NCI-H748 (cell line): ENCODE data around the gene M1AP.
"Not testable (repeated sequence)": the region's sequence is repeated elsewhere in the genome, so short reads cannot be mapped to it uniquely, and the experiment has no call there.

Experiments used
- DNase-seq: peaks from one replicate; lab custom pipeline; 2025; ENCODE audit not compliant: unreplicated experiment; lab: John Stamatoyannopoulos, UW

The M1AP gene

DNA sequence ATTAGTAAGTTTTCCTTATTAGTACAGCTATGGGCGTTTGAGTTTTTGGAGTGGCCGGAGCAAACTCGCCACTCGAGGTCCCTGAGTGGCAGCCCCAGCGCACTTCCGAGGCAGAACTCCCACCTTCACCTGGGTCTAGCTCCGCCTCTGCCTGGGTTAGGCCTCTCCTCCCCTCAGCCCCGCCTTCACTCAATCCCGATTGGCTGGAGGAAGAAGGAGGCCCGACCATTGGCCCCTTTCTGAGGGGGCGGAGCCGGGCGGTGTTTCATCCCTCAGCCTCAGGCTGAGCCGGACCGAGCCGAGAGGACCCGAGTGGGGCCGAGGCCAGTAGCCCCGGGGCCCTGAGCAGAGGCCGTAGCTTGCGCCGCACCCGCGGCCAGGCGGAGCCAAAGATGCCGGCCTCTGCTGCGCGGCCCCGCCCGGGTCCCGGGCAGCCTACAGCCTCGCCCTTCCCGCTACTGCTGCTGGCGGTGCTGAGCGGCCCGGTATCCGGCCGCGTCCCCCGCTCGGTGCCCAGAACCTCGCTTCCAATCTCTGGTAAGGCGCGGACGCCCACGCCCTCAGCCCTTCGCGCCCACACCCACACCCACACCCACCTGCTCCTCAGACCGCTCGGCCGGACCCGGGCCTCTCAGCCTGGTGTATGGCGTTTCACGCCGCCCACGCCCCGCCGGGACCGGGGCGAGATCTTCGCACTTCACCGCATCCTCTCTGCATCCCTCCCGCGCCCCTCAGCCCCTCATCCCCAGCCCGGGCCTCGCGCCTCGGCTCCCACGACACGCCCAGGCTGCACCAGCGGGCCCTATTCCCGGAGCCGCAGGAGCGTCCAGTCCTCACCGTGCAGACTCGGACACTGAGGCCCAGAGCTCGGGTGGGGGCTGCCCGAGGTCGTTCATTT, 6.1 kb upstream of the M1AP start, which contains the start of gene SEMA4F:
SEMA4F (plus strand) TSS at position 263 of the 898 bp plus-strand sequence; CDS start at position 393, 130 bp downstream.
- peak; percentile 97 for DNase-seq

DNA sequence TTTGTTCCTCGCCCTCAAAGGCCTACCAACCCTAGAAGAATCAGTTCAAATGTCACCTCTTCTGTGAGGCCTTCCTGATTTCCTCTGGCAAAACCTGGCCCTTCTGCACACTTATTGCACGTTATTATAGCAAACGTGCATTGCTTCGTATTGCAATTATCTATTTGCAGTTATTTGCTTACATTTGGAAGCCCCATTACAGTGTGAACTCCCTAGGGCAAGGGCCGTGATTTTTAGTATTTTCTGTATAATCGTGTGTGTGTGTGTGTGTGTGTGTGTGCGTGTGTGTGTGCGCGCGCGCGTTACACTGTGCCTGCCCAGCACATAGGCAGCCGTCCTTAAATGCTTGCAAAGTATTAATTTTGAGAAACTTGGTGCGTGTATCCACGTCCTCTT, 5.5 kb upstream of the M1AP start:
- DNase-seq, result no peak

DNA sequence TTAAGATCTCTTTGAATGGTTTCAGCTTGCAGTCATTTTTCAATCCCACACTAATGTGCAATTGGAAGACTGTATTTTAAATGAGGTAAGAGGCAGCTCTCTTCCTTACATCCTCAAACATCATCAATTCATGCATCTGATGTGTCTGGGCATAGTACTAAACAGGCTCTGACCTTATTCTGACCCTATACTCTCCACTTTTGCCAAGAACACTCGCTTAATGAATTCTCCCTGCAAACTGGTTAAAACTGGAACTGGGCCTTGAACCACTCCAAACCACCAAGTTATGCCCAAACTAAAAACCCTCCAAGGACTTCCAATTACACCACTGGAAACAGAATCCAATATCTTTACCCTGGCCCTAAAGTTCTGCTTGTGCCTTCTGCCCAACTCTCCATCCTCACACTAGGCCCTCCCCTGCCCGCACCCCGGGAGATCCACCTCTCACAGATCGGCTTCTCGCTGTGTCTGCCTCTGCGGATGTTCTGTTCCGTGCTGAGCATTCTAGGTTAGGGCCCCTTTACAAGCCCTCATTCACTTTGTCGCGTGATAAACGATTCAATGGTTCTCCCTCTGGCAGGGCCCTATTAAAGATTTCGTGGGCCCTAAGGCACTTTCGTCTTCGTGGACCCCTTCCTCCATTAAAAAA, 1.2 kb downstream of the M1AP start:
- no peak for DNase-seq

DNA sequence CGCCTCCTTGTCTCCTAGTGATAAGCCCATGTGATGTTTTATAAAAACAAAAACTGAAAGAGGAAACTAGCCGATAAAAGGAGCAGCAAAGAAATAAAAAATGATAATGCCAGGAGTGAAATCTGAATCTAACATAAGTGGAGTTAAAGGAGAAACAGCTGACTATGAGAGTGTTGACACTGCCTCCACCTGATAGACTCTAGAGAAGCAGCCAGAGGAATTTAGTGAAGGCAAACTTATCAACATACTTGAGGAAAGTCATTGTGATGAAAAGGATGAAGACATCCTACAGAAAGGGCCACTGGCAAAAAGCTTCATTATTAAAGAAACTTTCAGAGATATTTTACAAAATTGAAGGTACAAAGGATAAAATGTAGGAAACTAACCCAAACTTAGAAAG, 1.9 kb downstream of the M1AP start:
- DNase-seq, result no peak

DNA sequence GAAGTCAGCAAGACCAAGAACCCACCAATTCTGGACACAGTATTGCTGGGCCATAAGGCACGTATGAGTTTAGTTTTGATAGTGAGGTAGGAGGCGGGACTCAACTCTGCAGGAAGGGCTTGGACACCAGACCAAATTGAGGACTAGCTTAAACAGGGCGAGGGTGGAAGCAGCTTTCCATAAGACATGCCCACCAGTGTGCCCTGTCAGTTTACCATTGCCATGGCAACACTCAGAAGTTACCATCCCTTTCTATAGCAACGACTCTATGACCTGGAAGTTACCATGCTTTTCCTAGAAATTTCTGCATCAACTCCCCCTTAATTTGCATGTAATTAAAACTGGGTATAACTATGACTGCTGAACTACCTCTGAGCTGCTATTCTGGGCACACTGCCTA, 2.8 kb downstream of the M1AP start:
- DNase-seq, result no peak

DNA sequence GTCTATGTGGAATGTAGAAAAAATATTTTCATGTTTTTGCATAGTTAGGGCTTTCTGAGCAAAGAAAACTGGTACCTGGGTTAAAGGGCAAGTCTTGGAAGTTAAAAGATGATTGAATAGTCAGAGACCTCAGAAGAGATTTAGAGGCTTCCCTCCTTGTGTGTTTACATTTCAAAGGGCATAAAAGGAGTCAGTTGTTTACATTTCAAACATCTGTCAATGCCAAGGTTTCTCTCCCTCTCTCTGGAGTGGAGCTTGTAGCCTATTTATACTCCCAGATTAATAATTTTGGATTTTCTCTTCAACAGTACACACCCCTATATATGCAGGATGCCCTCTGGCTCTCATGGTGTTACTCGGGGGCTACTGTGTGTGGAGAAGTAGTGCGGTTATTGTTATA, 8.6 kb downstream of the M1AP start:
- DNase-seq, result no peak

DNA sequence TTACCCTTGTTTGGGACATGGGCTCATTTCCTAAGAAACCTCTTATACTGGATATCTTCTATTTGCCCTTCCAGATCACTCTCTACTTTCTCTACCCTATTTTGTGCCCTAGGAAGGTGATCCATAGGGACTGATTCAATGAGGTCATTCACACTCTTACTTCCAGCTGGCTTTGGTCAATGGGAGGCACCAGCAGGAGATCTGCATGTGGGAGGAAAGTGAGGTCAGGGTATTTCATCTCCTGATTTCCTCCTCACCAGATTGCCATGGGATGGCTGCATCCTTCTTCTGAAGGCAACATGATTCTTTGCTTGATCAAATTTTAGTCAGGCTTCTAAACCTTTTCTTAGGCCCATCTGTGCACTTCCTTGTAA, 15.2 kb downstream of the M1AP start:
- DNase-seq, result no peak

DNA sequence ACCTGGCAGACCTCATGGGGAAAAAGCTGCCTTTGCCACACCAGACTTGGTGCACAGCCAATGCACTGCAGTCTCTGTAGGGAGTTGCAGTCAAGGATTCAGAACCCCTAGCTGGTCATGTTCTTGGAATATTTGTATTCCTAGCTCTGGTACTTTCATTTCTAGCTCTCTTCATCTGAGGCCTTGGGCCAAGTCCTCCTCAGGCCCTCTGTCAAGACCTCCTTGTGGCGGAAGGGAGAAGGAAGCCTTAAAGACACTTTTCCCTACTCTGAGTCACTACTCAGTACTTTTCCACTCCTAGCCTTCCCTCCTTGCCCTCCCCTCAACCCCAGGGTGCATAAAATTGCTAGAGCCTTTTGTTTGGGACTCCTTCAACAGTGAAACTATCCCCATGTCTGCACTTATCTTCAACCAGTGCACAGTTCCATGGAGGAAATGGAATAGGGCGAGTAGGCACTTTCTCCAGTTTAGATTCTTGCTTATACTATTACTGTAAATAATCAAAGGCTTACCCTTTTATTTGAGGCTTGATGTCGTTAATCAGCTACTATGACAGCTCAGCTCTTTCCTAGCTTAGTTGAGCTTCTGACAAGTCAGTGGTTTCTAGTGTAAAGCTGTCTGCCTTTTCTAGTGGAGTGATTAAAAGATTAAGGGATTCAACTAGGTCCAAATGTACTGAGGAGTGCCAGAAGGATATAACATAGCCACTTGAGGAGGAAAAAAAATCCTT, 15.8 kb downstream of the M1AP start:
- DNase-seq, result no peak

DNA sequence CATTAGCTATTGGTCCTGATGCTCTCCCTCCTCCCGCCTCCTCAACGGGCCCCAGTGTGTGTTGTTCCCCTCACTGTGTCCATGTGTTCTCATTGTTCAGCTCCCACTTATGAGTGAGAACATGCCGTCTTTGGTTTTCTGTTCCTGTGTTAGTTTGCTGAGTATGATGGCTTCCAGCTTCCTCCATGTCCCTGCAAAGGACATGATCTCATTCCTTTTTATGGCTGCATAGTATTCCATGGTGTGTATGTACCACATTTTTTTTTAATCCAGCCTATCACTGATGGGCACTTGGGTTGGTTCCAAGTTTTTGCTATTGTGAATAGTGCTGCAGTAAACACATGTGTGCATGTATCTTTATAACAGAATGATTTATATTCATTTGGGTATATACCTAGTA, 17.7 kb downstream of the M1AP start:
- not testable (repeated sequence) for DNase-seq

DNA sequence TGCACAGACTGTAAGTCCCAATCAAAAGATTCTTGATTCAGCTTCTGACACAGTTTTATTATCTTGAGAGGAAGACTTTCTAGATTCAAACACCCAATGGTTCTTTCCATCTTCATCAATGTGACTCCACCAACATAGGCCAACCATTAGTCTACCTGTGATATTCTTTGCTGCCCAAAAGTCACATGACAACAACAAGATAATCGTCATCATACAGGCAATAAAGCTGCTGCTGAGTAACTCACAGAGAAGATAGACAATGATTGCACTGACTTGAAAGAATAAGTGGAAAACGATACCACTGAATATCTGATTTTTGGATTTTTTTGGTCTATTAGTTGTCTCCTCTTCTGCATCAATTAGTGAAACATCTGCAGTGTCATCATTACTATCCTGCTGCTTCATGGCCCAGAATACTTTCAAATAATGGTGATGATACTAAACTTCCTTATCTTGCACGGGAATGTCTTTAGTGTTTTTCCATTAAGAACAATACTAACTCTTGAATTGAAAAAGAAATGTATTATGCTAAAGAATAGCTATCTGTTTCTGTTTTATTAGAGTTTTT, 19.5 kb downstream of the M1AP start:
- DNase-seq, result no peak

DNA sequence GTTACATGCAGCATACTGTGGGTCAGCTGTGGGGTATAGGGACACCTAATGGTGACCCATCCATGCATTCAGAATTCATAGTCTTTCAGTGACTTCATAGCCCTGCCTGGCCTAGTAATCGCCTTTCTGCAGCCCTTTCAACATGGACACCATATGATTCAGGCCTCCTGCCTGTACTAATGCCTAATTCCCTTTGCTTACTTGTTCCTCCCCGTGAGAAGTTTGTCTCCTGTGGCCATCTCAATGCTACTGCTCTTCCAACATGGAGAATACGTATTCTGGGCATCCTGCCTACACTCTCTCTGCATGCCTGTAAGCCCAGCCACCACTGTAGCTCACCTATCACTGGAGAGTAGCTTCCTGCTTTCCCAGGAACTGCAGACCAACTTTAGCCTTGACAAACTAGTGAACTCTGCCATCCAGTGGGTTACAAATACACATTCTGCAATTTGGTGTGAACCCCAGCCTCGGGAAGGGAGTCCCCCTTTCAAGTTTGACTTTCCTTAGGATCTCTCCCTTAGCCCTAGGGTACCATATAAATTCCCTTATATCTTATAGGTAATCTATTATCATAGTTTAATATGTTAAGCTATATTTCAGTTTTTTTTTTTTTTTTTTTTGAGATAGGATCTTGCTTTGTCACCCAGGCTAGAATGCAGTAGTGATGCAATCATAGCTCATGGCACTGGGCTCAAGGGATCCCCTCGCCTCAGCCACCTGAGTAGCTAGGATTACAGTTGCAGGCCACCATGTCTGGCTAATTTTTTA, 22.3 kb downstream of the M1AP start:
- no peak for DNase-seq

DNA sequence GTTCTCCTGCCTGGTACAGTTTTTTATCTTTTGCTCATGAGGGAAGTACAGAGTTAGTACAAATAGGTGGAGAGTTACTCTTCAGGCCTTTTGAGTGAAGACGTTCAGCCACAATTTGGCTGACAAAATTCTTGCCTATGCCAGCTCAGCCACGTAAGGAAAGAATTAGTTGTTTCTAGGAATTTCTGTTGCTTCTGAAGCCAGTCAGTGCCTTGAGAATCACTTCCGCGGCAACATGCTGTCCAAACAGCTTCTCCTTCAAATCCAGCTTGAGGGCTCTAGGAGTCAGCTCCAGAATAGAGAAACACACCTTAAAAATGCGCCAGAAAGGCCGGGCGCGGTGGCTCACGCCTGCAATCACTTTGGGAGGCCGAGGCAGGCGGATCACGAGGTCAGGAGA, 27.5 kb downstream of the M1AP start:
- DNase-seq, result no peak

DNA sequence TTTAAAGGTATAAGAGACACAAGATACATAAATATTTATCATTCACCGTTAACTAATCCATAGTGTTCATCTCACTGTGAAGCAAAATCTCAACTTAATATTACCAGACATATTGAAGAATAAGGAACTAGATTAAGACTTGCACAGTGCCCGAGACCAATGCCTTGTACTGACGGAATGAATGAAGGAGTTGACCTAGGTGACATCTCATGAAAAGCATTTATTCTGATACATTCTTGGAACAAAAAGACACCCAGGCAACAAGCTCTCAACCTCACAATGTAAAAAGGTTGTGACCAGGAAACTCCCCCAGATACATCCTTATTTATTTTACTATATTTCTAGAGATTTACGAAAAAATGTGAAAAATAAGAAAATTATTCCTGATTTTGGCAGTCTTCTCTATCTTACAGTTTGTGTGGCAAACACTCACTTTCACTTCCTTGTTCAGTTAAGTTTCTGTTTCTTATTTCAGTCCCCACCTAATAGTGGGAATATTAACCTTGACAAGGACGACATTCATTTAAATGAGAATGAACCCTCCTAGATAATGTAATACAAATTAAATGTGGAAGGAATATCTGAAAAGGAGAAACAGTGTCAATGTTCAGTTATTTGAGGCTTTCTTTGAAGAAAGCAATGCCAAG, 28.4 kb downstream of the M1AP start:
- no peak for DNase-seq

DNA sequence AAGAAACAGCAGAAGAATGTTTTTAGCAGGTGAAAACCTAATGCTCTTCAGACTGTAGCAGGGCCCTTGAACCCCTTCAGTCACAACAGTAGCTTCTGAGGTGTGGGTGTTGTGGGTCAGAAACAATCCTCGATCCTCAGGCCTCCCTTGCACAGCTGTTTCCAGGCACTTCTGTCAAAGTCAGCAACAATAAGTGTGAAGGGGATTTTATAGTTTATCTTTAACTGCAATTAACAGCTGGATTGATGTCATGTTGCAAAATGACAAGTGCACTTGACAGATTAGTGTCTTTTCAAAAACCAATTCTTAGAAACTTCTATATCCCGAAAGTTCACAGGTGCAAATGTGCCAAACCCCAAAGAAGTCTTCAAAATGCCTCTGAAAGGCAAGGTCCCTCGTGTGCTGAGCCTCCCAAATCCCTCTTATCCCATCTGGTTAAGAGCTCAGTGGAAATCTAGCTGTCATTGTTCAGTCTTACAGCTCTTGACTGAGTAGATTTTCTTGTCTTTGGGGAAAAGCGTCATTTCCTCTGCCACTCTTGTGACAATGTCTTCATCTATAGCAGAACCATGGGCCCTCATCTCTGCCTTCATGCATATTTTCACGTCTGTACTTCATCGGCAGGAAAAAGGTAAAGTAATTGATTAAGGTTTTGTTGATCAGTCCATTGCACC, 29.6 kb downstream of the M1AP start:
- no peak for DNase-seq

DNA sequence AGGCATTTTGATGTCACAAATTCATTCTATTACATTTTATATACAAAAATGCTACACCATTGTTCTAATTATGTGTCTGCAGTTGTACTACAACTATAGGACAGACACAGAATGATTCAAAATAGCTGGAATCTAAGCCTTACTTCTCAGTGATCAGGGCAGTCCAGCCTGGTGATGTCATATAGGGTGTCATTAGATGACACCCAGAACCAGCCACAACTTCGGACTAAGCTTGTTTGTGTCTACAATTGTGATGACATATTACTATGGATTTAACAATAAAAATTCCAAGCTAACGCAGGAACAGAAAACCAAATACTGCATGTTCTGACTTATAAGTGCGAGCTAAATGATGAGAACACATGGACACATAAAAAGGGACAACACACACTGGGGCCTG, 31.0 kb downstream of the M1AP start:
- no peak for DNase-seq

DNA sequence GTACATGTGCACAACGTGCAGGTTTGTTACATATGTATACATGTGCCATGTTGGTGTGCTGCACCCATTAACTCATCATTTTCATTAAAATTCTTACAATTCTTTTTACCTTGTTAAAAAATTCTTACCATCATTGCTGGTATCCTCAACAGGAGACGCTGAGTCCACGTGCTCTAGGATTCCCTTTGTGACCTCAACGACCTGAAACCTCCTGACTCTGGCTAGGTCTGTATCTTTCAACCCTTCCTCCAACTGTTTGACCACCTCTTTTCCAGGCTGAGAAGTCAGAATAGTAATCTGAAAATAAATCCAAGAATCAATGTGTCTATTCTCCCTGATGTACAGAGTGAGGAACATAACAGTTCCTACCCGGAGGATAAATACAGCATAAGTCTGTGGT, 41.2 kb downstream of the M1AP start:
- no peak for DNase-seq

DNA sequence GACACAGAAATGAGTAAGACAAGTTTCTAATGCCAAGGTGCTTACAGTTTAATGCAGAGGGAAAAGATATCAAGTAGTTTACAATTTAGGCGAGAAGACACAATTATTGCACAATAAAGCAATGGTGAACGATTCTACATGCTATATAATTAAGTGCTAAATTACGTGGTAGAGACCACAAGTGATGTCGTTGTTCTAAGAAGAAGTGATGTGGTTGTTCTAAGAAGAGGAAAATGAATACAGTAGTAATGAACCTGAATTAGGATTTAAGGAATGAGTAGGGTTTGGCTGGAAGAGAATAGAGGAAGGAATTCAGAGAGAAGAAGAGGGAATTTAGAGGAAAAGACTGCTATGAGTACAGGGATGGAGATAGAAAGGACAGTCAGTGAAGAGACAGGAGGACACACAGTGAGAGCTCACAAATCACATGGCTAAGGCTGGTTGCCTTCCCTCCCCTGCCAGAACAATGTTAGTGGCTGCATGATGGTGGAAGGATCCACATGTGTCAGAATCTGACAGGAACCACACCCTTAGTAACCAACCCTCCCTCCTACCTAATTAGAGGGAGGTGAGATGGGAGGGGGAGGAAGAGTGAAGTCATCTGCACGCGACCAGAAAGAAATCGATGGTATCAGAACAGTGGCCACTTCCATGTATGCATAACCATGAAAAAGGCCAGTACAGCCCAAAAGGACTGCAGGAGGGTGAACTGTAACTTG, 44.7 kb downstream of the M1AP start:
- DNase-seq, result peak; percentile 35

DNA sequence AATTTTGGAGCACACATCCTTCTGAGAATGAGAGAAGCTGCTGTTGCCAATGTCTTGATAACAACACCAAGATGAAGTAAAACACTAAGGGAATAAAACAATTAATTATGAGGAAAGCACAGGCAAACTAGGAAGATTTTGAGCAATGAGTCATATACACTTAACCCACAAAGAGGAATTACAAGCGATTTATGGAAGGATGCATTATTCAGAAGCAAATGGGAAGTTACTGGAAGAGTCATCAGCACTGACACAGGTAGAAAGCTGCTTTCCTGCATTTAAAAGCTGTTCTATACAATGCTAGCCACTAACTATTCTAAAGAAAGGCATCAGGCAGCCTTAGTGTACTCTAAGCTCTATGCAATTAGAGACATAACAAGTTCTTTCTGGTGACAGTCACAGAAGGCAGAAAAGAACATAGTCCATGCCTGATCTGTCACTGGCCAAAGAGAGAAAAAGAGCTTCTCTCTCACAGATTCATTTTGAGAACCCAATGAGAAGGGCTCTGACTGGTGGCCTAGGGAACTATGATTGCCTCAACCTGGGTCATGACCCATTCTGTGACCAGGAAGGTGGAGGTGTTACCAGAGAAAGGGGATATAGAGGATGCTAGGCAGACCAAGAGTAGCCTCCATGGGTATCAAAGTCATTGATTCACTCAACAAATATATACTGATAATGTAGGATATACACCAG, 45.4 kb downstream of the M1AP start:
- no peak for DNase-seq
